Transverse colon (tissue), 3 donors: ENCODE results near the gene NAE1.

ENCODE experiments used
- POLR2A ChIP-seq: fragments of 450-650 bp; IDR thresholded peaks from one replicate; pipeline ENCODE4 v1.6.1; 2016; ENCODE audit warnings: antibody characterized with exemption, mild to moderate bottlenecking, moderate library complexity
- TF ChIP-seq, protein P1 (sequence below), 5 experiments: fragments of 200-600 bp in 3 of 5; fragments of 450-650 bp in 2 of 5; sonication (generic) in 3 of 5; IDR thresholded peaks; 1 replicate in 2 of 5; 2 replicates in 3 of 5; pipeline ENCODE4 v1.5.1; 2016 to 2017; ENCODE audit warnings: antibody characterized with exemption in 5 of 5, inconsistent platforms in 3 of 5, mild to moderate bottlenecking in 2 of 5, moderate library complexity in 1 of 5

DNA sequence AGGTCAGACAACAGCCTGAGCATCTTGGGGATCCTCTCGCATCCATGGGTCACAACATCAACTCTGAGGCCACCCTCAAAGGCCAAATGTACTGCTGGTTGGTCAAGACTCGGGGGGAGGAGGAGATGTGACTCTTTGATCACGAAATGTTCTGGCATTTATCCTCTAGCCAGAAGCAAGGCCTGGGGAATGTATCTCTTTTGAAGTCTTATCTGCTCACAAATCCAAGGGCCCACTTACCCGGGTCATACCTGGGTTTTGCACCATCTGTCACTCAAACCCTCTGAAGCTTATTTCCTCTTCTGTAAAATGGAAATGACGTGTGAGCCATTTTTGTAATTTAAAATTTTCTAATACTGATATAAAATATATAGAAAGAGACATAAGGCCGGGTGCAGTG, 26.7 kb upstream of the NAE1 start:
- TF ChIP-seq, protein P1, sequence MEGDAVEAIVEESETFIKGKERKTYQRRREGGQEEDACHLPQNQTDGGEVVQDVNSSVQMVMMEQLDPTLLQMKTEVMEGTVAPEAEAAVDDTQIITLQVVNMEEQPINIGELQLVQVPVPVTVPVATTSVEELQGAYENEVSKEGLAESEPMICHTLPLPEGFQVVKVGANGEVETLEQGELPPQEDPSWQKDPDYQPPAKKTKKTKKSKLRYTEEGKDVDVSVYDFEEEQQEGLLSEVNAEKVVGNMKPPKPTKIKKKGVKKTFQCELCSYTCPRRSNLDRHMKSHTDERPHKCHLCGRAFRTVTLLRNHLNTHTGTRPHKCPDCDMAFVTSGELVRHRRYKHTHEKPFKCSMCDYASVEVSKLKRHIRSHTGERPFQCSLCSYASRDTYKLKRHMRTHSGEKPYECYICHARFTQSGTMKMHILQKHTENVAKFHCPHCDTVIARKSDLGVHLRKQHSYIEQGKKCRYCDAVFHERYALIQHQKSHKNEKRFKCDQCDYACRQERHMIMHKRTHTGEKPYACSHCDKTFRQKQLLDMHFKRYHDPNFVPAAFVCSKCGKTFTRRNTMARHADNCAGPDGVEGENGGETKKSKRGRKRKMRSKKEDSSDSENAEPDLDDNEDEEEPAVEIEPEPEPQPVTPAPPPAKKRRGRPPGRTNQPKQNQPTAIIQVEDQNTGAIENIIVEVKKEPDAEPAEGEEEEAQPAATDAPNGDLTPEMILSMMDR (IDR thresholded peaks at IDR 0.05), result no peak
- TF ChIP-seq POLR2A, result no peak
